Stimulated activated CD8-positive, alpha-beta memory T cell treated with anti-CD3 and anti-CD28 coated beads, Interleukin-12 subunit alpha, Interleukin-12 subunit beta, amount 100 ng/mL, for 1 hour (primary cell): Measurements from ENCODE around the gene DDX41.
"Not testable (repeated sequence)": the region's sequence is repeated elsewhere in the genome, so short reads cannot be mapped to it uniquely, and the experiment has no call there.

Source experiments
- DNase-seq: peaks from one replicate; pipeline ENCODE4 v3.0.0-alpha.2; 2020; ENCODE audit warnings: low read depth

Gene DDX41

GRCh38 chr5:177537389-177538361, 20.9 kb upstream of the DDX41 start:
- no peak for DNase-seq

- DNase-seq = no peak
Observed at GRCh38 chr5:177536386-177536785, 19.6 kb upstream of the DDX41 start.

DNA sequence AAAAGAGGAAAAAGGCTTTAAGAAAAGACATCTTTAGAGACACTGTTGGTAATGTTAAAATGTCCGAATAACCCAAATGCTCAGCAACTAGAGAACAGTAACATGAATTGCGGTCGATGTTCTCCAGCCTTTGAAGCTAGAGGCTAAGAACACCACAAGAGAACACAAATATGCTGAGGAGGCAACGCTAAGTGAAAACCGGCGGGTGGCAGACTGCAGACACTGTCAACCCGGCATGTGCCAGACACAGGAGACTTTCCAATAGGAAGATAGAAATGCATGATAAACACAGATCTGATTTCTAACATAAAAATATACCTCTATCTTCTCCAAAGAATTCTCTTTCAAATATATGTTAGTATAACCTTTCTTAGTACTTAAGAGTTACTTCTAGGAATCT, 18.4 kb upstream of the DDX41 start:
- DNase-seq = no peak

- not testable (repeated sequence) for DNase-seq
Observed at GRCh38 chr5:177534433-177534832, 17.7 kb upstream of the DDX41 start.

- DNase-seq = no peak
Observed at GRCh38 chr5:177531209-177531940, 14.6 kb upstream of the DDX41 start.

- no peak for DNase-seq
Observed at GRCh38 chr5:177530638-177531037, 13.9 kb upstream of the DDX41 start.

DNA sequence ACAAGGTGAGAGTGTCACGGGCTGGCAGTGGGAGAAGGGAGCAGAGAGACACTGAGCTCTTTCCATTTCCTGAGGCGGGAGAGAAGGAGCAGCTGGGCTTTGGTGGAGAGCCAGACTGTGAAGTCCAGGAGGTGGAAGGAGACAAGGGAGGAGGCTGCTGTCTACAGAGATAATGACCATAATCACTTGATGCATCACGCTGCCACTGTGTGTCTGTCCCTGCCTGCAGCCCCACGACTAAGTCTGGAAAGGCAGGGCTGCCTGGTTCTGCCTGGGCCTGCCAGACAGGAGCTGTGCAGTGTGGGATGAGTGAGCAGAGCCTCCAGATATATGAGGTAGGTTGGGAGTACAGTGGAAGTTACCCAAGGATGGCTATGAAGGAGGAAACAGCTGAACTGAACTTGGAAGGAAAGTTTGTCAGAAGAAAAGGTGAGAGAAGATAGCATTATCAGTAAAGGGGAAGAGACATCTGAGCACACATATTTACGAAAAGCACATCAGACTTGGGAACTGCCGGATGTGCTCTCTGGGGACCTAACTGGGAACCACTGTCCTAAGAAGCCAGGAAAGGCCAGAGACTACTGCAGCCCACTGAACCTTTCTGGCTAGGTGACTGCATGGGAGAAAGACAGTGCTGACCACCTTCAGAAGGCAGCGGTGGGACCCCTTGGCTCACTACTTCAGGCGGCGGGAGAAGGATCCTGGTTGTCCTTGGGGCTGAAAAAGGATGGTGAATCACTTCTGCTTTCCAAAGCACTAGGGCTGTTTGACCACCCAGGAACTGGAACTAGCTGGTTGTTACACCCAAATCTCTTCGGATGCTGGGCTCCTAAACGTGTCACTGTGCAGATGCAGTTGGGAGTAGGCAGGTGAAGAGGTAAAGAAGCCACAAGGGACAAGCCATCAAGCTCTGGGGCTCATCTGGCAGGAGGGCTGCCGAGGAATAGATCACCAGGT, 12.8 kb upstream of the DDX41 start:
- no peak for DNase-seq

DNA sequence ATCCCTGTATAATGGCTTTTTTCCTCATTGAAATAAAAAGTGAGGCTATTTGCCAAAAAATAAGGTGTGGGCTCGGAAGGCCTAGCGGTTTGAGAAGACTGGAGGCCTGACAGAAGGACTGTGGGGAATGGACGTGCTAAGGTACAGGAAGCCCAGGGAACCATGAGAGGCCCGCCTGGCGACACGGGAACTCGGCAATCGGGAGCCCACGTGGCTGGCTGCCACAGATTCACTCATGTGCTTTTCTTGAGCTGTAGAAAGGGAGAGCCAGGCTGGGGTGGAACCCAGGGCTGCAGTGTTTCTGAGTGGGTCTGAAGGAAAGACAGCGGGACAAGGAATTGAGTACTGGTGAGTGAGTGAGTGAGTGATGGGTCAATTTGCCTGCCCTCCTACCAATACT, 11.9 kb upstream of the DDX41 start:
- DNase-seq = no peak

GRCh38 chr5:177527595-177527994, 10.8 kb upstream of the DDX41 start:
- DNase-seq = no peak

DNA sequence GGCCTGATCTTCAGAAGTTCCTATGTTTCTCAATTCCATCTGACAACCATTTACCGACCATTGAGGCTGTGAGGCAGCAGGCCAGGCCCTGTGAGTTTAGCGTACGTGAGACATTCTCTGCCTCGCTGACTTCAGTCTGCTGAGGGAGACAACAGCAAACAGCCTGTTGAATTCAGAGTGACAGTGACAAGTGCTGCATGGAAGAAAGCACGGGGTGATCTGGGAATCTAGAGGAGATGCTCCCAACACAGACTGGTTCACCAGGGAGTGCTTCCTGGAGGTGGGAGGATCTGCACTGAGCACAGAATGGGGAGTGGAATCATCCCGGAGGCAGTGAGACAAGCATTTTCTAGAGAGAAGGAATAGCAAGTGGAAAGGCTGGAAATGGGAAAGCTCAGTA, 10.0 kb upstream of the DDX41 start:
- no peak for DNase-seq

- no peak for DNase-seq
Observed at GRCh38 chr5:177526191-177526590, 9.4 kb upstream of the DDX41 start.

DNA sequence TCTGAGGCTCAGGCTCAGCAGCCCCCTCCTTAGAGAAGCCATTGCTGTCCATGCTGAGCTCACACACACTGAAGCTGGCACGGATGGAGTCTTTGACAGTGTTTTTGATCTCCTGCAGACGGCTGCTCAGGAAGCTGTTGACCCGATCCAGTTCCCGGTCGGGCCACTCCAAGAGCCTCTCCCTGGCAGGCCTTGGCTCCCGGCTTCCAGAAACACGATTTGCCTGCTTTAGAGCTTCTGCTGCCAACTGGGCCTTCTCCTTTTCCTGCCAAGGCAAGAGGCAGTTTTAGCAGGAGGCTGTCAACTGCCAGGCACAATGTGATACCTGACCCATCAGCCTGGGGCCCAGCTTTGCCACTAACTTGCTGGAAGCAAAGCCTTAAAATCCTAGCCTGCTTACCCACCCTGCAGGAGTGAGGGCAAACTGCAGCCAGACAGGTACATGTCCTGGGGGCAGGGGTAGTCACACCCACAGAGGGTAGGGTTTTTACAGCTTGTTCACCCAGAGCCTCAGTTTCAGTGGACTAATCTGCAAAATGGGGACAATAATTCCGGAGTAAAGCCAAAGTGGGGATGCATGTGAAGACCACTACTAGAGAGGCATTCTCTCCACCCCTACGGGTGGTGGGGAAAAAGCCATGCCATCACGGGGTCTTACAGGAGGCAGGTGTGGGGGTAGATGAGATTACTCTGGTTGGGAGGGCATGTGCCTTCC, 8.3 kb upstream of the DDX41 start:
- DNase-seq = no peak

DNA sequence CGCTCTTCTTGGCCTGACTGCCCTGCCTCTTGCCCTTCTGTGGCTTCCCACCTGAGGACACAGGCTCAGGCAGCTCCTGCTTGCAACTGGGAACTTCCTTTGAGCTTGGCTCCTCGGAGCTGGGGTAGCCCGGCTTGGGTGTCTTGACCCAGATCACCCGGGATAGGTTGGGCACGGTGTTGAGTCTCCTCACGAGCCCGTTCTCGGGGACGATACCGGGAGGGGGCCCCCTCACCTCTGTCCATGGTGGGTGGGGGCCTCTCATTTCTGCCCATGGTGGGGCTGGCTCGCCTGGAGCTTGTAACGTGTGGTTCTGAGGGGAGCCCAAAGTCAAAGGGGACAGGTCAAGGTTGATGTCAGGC, 7.8 kb upstream of the DDX41 start:
- DNase-seq = no peak

DNA sequence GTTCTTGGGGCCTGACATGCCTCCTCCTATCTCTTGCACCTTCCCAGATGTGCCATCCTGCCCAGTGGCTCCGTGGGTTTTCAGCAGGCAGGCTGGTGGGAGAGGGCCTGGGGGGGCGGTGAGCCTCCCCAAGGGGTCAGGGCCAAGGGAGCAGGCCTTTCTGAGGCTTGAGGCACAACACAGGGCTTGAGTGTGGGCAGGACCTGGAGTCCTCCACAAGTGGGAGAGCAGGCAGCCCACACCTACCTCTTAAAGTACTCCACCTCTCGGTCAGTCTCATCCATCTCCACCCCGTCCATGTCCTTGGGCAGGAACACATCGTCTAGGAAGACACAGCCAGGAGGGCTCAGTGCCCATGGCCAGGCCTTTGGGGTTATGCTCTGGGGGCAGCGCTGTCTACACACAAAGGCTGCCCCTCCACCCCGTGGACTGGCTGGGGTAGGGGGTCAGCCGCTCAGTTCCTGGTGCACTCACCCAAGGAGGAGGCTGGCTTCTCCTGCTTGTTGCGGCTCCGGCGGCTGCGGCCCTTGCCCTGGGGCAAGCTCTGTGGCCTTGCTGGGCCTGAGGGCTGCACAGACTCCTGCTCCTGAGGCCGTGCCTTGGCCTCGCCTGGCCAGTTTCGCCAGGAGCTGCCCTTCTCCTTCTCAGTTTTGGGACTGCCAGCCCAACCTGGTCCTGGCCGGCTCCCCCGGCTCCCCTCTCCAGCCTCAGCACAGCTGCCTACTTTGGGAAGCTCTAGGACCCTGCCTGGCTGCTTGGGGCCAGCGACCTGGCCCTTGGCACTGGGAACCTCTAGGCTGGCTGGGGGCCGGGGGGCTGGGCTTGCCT, 7.2 kb upstream of the DDX41 start:
- no peak for DNase-seq

DNA sequence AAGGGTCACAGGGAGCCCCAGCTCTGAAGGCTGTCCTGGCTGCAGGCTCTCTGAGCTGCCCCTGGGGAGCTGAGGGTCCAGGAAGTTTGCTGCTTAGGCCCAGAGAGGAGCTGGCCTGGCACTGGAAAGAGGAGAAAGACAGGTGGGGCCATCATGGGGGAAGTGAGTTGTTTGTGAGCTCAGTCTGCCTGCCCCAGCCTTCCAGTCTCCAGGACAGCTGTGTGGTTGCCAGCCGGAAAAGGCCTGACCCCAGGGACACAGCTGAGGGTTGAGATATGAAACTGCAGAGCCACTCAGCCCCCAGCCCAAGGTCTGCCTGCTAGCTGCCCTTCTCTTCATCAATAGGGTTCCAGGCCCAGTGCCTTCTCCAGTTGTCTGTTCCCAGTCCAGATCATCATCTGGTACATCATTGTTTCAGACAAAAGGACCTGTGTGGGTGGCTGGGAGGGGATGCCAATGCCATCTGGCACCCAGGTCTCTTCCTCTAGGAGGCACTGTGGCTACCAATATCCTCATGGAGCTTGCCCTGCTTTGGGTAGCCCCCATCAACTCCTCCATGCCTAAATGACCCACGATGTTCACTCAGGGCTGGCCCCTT, 4.3 kb upstream of the DDX41 start:
- DNase-seq = no peak

DNA sequence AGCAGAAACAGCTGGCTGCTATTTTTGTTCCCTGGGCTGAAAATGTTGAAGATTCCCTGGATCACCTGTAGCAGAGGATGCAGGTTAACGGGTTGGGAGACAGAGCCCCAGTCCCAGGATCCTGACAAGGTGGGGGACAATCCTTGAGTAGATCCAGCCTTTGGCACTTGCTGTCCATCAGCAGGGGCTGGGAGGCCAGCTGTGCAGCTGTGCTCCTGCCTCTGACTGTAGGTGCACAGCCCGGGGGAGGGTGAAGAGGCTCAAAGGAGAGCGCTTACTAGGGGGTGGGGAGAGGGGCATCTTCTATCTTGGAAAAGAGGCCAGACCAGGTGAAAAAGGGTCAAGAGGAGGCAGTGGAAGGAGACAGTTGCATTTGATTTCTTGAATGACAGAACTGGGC, 3.5 kb upstream of the DDX41 start:
- DNase-seq = no peak

DNA sequence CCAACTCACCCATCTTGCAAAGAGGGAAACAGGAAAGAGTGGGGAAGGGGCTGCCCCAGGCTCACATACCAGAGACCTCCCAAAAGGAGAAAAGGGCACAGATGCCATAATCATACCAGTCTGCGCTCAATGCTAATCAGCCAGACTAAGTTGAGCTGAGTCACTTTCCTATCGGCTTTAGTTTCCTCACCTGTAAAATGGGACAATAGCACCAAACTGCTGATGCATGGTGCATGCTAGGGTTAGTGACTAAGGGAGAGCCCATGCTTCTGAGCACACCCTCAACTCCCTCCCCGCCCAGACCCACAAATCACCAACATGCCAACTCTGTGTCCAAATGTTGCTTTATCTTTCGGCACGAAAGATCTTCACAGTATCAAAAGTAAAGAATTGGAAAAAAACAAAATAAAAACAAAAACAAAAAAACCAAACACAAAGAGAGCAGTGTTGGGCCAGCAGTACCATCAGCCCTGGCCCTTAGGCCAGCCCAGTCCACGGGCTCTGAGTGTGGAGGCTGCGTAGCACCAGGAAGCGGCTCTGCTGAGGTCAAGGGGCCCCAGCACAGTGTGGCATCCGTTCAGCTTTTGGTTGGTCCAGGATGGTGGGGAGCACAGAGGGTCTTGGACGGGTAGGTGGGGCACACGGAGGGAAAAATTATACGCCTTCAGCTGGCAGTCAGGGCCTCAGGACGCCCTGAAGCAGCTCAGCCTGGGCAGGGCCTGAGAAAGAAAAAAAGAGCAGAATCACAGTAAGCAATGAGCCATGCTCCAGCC, 2.9 kb upstream of the DDX41 start:
- no peak for DNase-seq

GRCh38 chr5:177515580-177515979, 1.2 kb downstream of the DDX41 start:
- DNase-seq = no peak

DNA sequence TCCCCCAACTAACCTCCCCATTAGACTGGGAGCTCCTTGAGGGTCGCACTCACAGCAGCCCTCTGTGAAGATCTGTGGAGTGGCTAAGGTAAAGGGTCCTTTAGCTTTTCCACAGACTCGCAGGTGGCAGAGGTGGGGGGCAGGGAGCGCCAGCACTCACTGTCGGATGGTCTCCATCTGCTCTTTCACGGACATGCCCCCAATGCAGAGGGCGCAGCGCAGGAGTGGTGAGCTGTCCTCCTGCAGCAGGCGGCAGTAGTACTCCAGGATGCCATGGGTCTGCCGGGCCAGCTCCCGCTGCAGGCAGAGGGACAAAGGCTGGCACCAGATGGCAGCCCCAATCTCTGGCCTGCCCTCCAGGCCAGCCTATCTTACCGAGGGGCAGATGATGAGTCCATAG, 2.2 kb downstream of the DDX41 start:
- DNase-seq = no peak
